Neural progenitor cell (in vitro differentiated cells): ENCODE measurements around the gene OAS2. TPM values are rescaled to one million over a fixed set of nuclear protein-coding genes. Genes with fewer than 3 reads are reported as not detected.

ENCODE experiments used
- DNase-seq: peaks from one replicate; pipeline ENCODE4 v3.0.0-alpha.2; 2016; ENCODE audit warnings: low spot score
- H2AFZ ChIP-seq: fragments of 200-600 bp; sonication (generic); replicated peaks from 2 replicates; pipeline ENCODE4 v1.6.1; 2016; ENCODE audit warnings: antibody characterized with exemption
- H3F3A ChIP-seq: fragments of 200-600 bp; sonication (generic); 2 replicates; pipeline ENCODE4 v1.6.1; 2016; ENCODE audit warnings: antibody characterized with exemption, low read depth
- H3K27ac ChIP-seq: fragments of 200-600 bp; sonication (generic); 2 replicates; pipeline ENCODE4 v1.5.1; 2016; ENCODE audit warnings: mild to moderate bottlenecking
- H3K27me3 ChIP-seq: fragments of 200-600 bp; sonication (generic); 2 replicates; pipeline ENCODE4 v1.6.1; 2016; ENCODE audit warnings: mild to moderate bottlenecking, moderate library complexity
- H3K36me3 ChIP-seq: fragments of 200-600 bp; sonication (generic); 2 replicates; pipeline ENCODE4 v1.5.1; 2016
- H3K4me1 ChIP-seq: fragments of 200-600 bp; sonication (generic); 2 replicates; pipeline ENCODE4 v1.6.1; 2016; ENCODE audit warnings: mixed run types
- H3K4me2 ChIP-seq: fragments of 200-600 bp; sonication (generic); 2 replicates; pipeline ENCODE4 v1.6.1; 2016
- H3K4me3 ChIP-seq: fragments of 200-600 bp; sonication (generic); 2 replicates; pipeline ENCODE4 v1.5.1; 2016
- H3K79me2 ChIP-seq: fragments of 200-600 bp; sonication (generic); 2 replicates; pipeline ENCODE4 v1.6.1; 2016; ENCODE audit warnings: low read depth
- H3K9ac ChIP-seq: fragments of 200-600 bp; sonication (generic); 2 replicates; pipeline ENCODE4 v1.6.1; 2016
- H3K9me3 ChIP-seq: fragments of 200-600 bp; sonication (generic); 2 replicates; pipeline ENCODE4 v1.5.1; 2016; ENCODE audit warnings: low read depth
- H4K20me1 ChIP-seq: fragments of 200-600 bp; sonication (generic); 2 replicates; pipeline ENCODE4 v1.6.1; 2016; ENCODE audit warnings: low read depth
- H3K27ac Mint-ChIP-seq: 3 replicates; pipeline ENCODE4 v1.8.0; 2021; ENCODE audit warnings: mixed read lengths
- H3K27me3 Mint-ChIP-seq: 2 replicates; pipeline ENCODE4 v1.8.0; 2022; ENCODE audit warnings: low read depth, mild to moderate bottlenecking, inconsistent platforms, moderate library complexity, mixed read lengths; ENCODE audit not compliant: insufficient read depth
- H3K36me3 Mint-ChIP-seq: 3 replicates; pipeline ENCODE4 v1.8.0; 2021; ENCODE audit warnings: mixed read lengths
- H3K4me1 Mint-ChIP-seq: 3 replicates; pipeline ENCODE4 v1.8.0; 2021; ENCODE audit warnings: mixed read lengths
- H3K4me3 Mint-ChIP-seq: 3 replicates; pipeline ENCODE4 v1.8.0; 2021; ENCODE audit warnings: mild to moderate bottlenecking, moderate library complexity, mixed read lengths
- H3K9me3 Mint-ChIP-seq: 3 replicates; pipeline ENCODE4 v1.8.0; 2020; ENCODE audit warnings: mixed read lengths
- EZH2 ChIP-seq: fragments of 200-600 bp; sonication (generic); IDR thresholded peaks from 2 replicates; pipeline ENCODE4 v1.6.1; 2017; ENCODE audit warnings: antibody characterized with exemption, mild to moderate bottlenecking, moderate library complexity
- EZH2phosphoT487 ChIP-seq: fragments of 200-600 bp; sonication (generic); IDR thresholded peaks from 2 replicates; pipeline ENCODE4 v1.6.1; 2017; ENCODE audit warnings: antibody characterized with exemption
- total RNA-seq: library from RNA; depleted of rRNA; stranded (reverse); fragments of >200 nt; gene quantifications from 2 replicates; pipeline ENCODE4 v1.2.3, GENCODE V29; 2015; ENCODE audit warnings: low replicate concordance
- TF ChIP-seq, protein P1 (sequence below): fragments of 200-600 bp; sonication (generic); IDR thresholded peaks from 2 replicates; pipeline ENCODE4 v1.5.1; 2017; ENCODE audit warnings: antibody characterized with exemption, mild to moderate bottlenecking

The OAS2 gene
- total RNA-seq, 1 donor from 2014 or later: not detected

DNA sequence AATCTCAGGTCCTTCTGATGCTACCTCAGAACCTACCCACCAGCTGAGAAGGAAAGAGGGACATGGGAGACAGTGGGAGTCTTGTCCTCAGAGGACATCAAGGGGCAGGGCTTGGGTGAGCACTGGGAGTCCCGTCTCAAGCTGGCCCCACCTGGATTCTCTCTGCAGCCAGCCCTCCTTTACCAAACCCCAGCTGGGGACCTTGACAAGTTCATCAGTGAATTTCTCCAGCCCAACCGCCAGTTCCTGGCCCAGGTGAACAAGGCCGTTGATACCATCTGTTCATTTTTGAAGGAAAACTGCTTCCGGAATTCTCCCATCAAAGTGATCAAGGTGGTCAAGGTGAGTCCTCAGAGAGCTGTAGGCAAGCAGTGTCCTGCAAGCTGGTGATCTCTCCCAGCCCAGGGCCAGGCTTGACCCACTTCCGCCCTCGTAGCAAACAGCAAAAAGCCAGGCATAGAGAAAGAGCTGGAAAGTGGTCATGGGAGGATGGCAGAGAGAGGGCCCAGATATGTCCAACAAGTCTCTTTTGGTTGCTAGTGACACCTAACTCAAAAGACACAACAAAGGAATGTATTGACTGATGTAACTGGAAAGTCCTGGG, 14.2 kb upstream of the OAS2 start:
- H3K27ac ChIP-seq: no peak overlapping the region
- no peaks in the 10 kb centered on the region for H3K36me3 ChIP-seq
- H3K27ac Mint-ChIP-seq: no peak overlapping the region
- H3K4me1 ChIP-seq: no peaks in the 10 kb centered on the region
- H3K9me3 ChIP-seq: no peaks in the 10 kb centered on the region
- no peak overlapping the region for H3K4me3 ChIP-seq
- no peaks in the 10 kb centered on the region for H4K20me1 ChIP-seq
- DNase-seq: no peak
- no peak for TF ChIP-seq EZH2
- TF ChIP-seq EZH2phosphoT487: no peak
- TF ChIP-seq, protein P1, sequence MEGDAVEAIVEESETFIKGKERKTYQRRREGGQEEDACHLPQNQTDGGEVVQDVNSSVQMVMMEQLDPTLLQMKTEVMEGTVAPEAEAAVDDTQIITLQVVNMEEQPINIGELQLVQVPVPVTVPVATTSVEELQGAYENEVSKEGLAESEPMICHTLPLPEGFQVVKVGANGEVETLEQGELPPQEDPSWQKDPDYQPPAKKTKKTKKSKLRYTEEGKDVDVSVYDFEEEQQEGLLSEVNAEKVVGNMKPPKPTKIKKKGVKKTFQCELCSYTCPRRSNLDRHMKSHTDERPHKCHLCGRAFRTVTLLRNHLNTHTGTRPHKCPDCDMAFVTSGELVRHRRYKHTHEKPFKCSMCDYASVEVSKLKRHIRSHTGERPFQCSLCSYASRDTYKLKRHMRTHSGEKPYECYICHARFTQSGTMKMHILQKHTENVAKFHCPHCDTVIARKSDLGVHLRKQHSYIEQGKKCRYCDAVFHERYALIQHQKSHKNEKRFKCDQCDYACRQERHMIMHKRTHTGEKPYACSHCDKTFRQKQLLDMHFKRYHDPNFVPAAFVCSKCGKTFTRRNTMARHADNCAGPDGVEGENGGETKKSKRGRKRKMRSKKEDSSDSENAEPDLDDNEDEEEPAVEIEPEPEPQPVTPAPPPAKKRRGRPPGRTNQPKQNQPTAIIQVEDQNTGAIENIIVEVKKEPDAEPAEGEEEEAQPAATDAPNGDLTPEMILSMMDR: no peak
- H3K9me3 Mint-ChIP-seq: peaks cover 11% of the 10 kb centered on the region
- no peak overlapping the region for H3K4me3 Mint-ChIP-seq
- H2AFZ ChIP-seq: no peak overlapping the region
- H3K36me3 Mint-ChIP-seq: no peaks in the 10 kb centered on the region
- H3F3A ChIP-seq: no peaks in the 10 kb centered on the region
- no peaks in the 10 kb centered on the region for H3K79me2 ChIP-seq
- H3K4me2 ChIP-seq: no peak overlapping the region
- no peak overlapping the region for H3K9ac ChIP-seq
- no peaks in the 10 kb centered on the region for H3K27me3 ChIP-seq
- peaks cover 3% of the 10 kb centered on the region for H3K27me3 Mint-ChIP-seq
- H3K4me1 Mint-ChIP-seq: no peaks in the 10 kb centered on the region

DNA sequence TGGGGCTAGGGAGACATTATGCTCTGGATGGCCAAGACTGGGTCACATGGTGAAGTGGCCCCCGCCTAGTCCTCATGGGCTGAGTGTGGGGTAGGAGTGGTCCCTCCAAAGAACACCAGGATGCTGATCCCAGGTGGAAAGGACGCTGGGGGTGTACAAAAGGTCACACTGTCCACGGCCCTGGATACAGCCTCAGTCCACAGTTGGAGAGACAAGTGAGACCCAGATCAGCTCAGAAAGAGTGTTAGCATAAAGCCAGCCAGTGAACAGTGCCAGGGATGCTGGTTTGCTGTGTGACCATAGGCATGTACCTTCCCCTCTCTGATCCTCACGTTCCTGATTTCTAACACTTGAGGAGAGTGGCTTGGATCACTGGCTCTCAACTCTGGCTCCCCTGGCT, 13.4 kb upstream of the OAS2 start:
- Mint-ChIP-seq H3K36me3 (no peaks in the 10 kb centered on the region), H3K27me3 (peaks cover 3% of the 10 kb centered on the region), H3K9me3 (peaks cover 4% of the 10 kb centered on the region), H3K4me1 (no peaks in the 10 kb centered on the region), H3K27ac (no peak overlapping the region), H3K4me3 (no peak overlapping the region)
- no peak for DNase-seq
- H3K9ac ChIP-seq: no peak overlapping the region
- no peak overlapping the region for H2AFZ ChIP-seq
- H3K4me2 ChIP-seq: no peak overlapping the region
- H3K4me1 ChIP-seq: no peaks in the 10 kb centered on the region
- H3K9me3 ChIP-seq: no peaks in the 10 kb centered on the region
- H4K20me1 ChIP-seq: no peaks in the 10 kb centered on the region
- H3K4me3 ChIP-seq: no peak overlapping the region
- H3K36me3 ChIP-seq: no peaks in the 10 kb centered on the region
- TF ChIP-seq, protein P1: no peak
- TF ChIP-seq EZH2: no peak
- no peak for TF ChIP-seq EZH2phosphoT487
- no peaks in the 10 kb centered on the region for H3K79me2 ChIP-seq
- H3F3A ChIP-seq: no peaks in the 10 kb centered on the region
- no peak overlapping the region for H3K27ac ChIP-seq
- no peaks in the 10 kb centered on the region for H3K27me3 ChIP-seq

DNA sequence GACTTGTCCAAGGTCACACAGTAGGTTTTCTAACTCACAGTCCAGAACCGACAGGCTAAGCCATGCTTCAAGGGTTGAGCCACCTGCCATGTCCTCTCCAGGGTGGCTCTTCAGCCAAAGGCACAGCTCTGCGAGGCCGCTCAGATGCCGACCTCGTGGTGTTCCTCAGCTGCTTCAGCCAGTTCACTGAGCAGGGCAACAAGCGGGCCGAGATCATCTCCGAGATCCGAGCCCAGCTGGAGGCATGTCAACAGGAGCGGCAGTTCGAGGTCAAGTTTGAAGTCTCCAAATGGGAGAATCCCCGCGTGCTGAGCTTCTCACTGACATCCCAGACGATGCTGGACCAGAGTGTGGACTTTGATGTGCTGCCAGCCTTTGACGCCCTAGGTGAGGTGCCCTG, 12.7 kb upstream of the OAS2 start:
- no peaks in the 10 kb centered on the region for H3K36me3 ChIP-seq
- no peak overlapping the region for H3K27ac Mint-ChIP-seq
- no peaks in the 10 kb centered on the region for H3K9me3 ChIP-seq
- H3K4me2 ChIP-seq: no peak overlapping the region
- no peak for DNase-seq
- no peaks in the 10 kb centered on the region for H3K27me3 ChIP-seq
- H3K36me3 Mint-ChIP-seq: no peaks in the 10 kb centered on the region
- H3K4me3 ChIP-seq: no peak overlapping the region
- no peaks in the 10 kb centered on the region for H3K79me2 ChIP-seq
- H3F3A ChIP-seq: no peaks in the 10 kb centered on the region
- H3K4me3 Mint-ChIP-seq: no peak overlapping the region
- H3K27ac ChIP-seq: no peak overlapping the region
- H3K4me1 ChIP-seq: no peaks in the 10 kb centered on the region
- TF ChIP-seq EZH2phosphoT487 (no peak), EZH2 (no peak)
- TF ChIP-seq, protein P1: no peak
- H3K4me1 Mint-ChIP-seq: no peaks in the 10 kb centered on the region
- H2AFZ ChIP-seq: no peak overlapping the region
- peaks cover 3% of the 10 kb centered on the region for H3K9me3 Mint-ChIP-seq
- H4K20me1 ChIP-seq: no peaks in the 10 kb centered on the region
- H3K9ac ChIP-seq: no peak overlapping the region
- peaks cover 3% of the 10 kb centered on the region for H3K27me3 Mint-ChIP-seq
